HTR-8/SVneo (cell line): ENCODE data around the gene FAM222A.

Experiments
- DNase-seq: peaks from one replicate; pipeline ENCODE4 v3.0.0; 2011; ENCODE audit warnings: low spot score, mixed read lengths; ENCODE audit not compliant: insufficient read length
- FAIRE-seq: peaks from 2 replicates; lab custom pipeline; 2011; peaks lifted over from hg19 to GRCh38; lab: Jason Lieb, UNC

Gene FAM222A

GRCh38 chr12:109753959-109754358 is 40.3 kb downstream of the FAM222A start:
- FAIRE-seq (no peak), DNase-seq (no peak)

- DNase-seq (no peak), FAIRE-seq (no peak)
These were observed 42.8 kb downstream of the FAM222A start for GRCh38 chr12:109756457-109756856.

- no peak for DNase-seq
These were observed 44.1 kb downstream of the FAM222A start for GRCh38 chr12:109757671-109758265.

GRCh38 chr12:109758426-109759420 is 45.1 kb downstream of the FAM222A start:
- FAIRE-seq (no peak), DNase-seq (no peak)

More at GRCh38 chr12:109757671-109758265, 44.1 kb downstream of the FAM222A start:
- no peak for FAIRE-seq

GRCh38 chr12:109759595-109759994 is 46.0 kb downstream of the FAM222A start:
- no peak for DNase-seq
- no peak for FAIRE-seq

- no peak for DNase-seq
- no peak for FAIRE-seq
These were observed 46.7 kb downstream of the FAM222A start for GRCh38 chr12:109760031-109760929.

- DNase-seq (no peak), FAIRE-seq (no peak)
These were observed 47.6 kb downstream of the FAM222A start for GRCh38 chr12:109760930-109761921.

GRCh38 chr12:109762071-109762672 is 48.5 kb downstream of the FAM222A start:
- FAIRE-seq (no peak), DNase-seq (no peak)

GRCh38 chr12:109762673-109763191 is 49.1 kb downstream of the FAM222A start:
- FAIRE-seq (no peak), DNase-seq (no peak)

- FAIRE-seq (no peak), DNase-seq (no peak)
These were observed 49.7 kb downstream of the FAM222A start for GRCh38 chr12:109763201-109763841.

GRCh38 chr12:109764123-109764522 is 50.5 kb downstream of the FAM222A start:
- FAIRE-seq = no peak

GRCh38 chr12:109764776-109765445 is 51.3 kb downstream of the FAM222A start:
- DNase-seq (no peak), FAIRE-seq (no peak)

More at GRCh38 chr12:109764123-109764522, 50.5 kb downstream of the FAM222A start:
- no peak for DNase-seq

- FAIRE-seq = no peak
These were observed 51.8 kb downstream of the FAM222A start for GRCh38 chr12:109765446-109765810.

GRCh38 chr12:109766251-109766778 is 52.7 kb downstream of the FAM222A start:
- DNase-seq (no peak), FAIRE-seq (no peak)

More at GRCh38 chr12:109765446-109765810, 51.8 kb downstream of the FAM222A start:
- DNase-seq = no peak

GRCh38 chr12:109767456-109767855 is 53.8 kb downstream of the FAM222A start:
- FAIRE-seq (no peak), DNase-seq (no peak)

- DNase-seq (no peak), FAIRE-seq (no peak)
These were observed 54.6 kb downstream of the FAM222A start for GRCh38 chr12:109767991-109768900.
